Fibroblast of villous mesenchyme (primary cell): ENCODE results near the gene KDSR. TPM values are rescaled to one million over a fixed set of nuclear protein-coding genes. Genes with fewer than 3 reads are reported as not detected.

Source experiments
- DNase-seq: peaks from one replicate; pipeline ENCODE4 v3.0.0-alpha.2; 2010; ENCODE audit warnings: low read depth
- H3K4me3 ChIP-seq: 2 replicates; pipeline ENCODE4 v1.5.1; 2011; ENCODE audit warnings: low read depth, mild to moderate bottlenecking, low read length
- total RNA-seq: library from RNA; depleted of rRNA; stranded (reverse); fragments of >200 nt; gene quantifications from 2 replicates; pipeline ENCODE4 v1.2.3, GENCODE V29; 2012
- TF ChIP-seq, protein P1 (sequence below): IDR thresholded peaks from 2 replicates; pipeline ENCODE4 v1.5.1; 2012; ENCODE audit warnings: low read depth, mild to moderate bottlenecking, low read length; ENCODE audit not compliant: insufficient read depth

Gene KDSR
- total RNA-seq, 1 donor = 26.8 TPM

DNA sequence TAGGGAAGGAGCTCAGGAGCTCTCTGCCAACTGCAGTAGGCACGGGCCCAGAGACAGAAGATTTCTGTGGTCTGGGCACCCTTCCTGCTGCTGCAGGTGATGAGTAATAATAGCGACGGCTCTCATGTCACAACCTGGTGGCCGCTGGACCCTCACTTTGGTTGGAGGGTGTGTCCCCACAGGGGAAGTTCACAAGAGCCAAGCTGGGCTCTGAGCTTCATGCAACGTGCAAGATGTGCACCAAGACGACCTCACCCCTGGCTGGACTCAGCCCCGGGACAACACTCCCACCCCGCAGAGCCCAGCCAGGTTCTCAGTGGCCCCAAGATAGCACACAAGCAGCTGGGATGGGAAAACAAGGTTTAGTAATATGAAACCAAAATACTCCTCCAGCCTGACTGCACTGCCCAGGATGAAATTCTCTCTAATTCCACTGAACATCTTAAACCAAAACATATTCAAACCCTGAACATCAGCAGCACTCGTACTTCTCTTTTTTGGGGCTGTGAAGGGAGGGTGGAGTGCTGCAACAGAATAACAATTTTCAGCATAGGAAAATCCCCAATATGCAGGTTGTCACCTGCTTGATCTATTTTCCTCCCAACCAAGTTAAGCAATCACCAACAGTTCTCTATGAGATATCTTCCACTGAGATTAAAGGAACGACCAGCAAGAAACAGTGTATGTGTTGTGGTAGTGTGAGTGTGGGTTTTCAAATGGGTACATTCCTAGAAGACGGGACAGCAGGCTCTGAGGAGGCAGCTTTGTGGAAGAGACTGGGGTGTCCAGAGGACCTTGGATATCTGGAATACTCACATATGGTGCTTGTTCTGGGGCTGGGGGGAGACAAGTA, 73.9 kb downstream of the KDSR start:
- TF ChIP-seq, protein P1, sequence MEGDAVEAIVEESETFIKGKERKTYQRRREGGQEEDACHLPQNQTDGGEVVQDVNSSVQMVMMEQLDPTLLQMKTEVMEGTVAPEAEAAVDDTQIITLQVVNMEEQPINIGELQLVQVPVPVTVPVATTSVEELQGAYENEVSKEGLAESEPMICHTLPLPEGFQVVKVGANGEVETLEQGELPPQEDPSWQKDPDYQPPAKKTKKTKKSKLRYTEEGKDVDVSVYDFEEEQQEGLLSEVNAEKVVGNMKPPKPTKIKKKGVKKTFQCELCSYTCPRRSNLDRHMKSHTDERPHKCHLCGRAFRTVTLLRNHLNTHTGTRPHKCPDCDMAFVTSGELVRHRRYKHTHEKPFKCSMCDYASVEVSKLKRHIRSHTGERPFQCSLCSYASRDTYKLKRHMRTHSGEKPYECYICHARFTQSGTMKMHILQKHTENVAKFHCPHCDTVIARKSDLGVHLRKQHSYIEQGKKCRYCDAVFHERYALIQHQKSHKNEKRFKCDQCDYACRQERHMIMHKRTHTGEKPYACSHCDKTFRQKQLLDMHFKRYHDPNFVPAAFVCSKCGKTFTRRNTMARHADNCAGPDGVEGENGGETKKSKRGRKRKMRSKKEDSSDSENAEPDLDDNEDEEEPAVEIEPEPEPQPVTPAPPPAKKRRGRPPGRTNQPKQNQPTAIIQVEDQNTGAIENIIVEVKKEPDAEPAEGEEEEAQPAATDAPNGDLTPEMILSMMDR = no peak
- DNase-seq = no peak
- no peak overlapping the region for H3K4me3 ChIP-seq

DNA sequence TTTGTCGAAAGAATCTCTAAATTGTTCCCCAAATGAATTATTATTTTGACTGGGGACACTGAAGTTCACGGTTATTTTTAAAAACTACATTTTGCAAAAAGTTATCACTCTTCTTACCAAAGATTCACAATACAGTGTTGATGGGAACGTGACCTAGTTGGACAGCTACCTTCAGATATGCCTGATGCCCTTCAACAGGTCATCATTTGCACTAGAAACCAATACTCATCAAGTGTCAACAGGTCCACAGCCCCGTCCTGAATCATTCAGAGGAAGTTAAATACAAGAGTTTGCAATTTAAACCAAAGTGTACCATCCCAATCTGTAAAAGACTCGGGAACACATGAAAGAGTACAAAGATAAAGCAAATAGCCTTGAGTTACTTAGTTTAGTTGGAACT, 75.7 kb downstream of the KDSR start:
- TF ChIP-seq, protein P1 = no peak
- H3K4me3 ChIP-seq = no peak overlapping the region
- DNase-seq = no peak

DNA sequence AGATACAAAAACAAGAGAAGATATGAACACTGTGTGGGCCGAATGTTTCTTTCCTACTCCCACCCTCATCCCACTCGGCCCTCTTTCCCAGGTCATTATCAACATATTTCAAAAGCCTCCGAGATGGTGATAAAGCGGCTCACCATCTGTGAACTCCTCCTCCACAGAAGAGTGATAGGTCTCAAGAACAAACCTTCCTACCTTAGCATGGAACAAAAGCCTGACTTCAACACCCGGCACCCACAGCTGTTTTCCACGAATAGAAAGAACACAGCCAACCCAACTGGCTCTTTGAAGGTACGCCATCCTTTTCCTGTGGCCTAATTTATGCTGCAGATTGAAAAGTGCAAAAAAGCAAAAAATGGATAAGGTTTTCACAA, 76.2 kb downstream of the KDSR start:
- no peak for DNase-seq
- TF ChIP-seq, protein P1 = no peak
- H3K4me3 ChIP-seq = no peak overlapping the region

DNA sequence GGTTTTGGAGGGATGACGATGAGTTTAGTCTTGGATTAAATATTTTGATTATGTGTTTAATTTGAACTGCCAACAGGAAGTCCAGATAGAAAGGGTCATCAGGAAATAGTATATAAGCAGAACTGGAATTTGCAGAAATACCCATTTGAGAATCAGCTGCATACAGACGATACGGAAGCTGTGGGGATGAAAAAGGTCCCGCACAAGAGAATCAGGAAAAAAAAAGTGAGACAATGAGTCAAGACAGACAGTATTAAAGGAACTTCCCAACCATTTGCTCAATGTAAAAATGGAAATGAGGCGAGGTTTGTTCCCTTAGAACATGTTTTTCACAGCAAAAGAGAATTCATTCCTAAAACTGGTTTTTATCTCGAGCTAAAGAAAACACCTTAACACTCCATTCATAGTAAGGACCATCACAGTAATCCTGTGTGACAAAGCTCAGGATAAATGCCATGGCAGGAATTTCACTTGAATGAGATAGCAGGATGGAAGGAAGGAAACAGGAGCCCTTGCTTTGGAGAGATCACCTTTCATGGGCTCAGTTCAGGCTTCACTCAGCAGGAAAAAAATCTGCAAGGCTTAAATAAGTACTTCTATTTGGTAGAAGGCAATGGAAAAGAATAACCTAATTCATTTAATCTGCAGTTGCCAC, 76.7 kb downstream of the KDSR start:
- TF ChIP-seq, protein P1 = no peak
- no peak overlapping the region for H3K4me3 ChIP-seq
- no peak for DNase-seq

DNA sequence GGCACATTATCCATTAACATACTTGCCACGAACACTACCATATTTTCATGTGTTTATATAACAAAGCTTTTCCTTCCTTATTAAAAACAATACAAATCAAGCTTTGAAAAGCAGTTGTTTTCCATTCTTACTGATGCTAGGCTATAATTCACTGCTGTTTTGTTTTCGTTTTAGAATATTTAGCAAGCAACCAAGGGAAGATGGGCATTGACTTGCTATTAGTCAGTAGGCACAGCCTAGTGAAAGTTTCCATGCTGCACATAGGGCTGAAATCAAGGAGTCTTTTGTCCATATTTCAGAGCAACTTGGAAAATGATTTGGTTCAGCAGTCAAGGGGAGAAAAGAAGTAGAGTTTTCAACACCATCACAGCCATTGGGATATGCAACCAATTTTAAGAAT, 78.7 kb downstream of the KDSR start:
- no peak overlapping the region for H3K4me3 ChIP-seq
- TF ChIP-seq, protein P1 = no peak
- DNase-seq = no peak

DNA sequence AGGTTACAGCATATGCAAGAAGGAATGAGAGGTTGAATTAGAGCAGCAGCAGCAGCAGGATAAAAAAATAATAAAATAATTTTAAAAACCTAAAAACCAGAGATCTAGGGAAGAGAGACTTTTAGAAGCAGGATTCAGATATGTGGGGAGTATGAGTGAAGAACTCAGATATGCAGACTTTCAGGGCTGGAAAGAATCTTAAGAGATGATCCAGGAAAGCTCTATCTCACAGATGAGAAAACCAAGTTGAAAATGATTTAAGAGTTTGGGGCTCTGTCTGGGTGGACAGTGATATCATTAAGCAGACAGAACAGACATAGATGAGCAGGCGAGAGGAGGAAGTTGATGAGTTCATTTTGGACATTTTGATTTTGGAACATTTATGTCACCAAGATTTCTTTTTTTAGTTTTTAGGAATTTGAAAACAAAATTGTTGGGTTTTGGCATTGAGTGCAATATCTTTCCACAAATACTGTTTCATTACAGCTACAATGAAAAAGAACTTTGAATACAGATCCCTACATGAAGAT, 79.2 kb downstream of the KDSR start:
- no peak for DNase-seq
- no peak overlapping the region for H3K4me3 ChIP-seq
- TF ChIP-seq, protein P1 = no peak
